ENCODE data around the gene ATPAF1.
A peak's percentile ranks its signal among the peaks of the same experiment; 100 is the strongest.

Gene ATPAF1

DNA sequence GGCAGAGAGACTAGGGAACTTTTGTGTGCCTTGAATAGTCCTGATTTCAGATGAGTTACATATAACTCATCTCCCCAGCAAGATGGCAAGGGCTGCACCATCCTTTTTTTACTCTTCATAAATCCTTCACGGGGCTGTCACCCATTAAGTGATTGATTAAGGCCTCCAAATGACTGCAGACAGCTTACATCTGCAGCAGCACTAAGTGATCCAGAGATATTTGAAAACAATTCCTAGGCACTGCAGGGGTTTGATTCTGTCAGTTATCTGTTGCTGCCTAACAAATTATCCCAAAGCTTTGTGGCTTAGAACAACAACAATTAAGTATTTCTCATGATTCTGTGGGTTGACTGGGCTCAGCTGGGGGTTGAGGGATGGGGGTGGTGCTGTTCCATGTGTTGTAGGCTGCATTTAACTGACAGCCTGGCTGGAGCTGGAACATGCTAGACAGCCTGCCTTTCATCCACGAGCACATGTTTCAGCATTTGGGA, 22.8 kb upstream of the ATPAF1 start:
- TF ChIP-seq MYC (IDR thresholded peaks at IDR 0.05; ENCODE audit: low read depth, low read length) (no peak), CTCF (IDR thresholded peaks at IDR 0.05; ENCODE audit: low read depth, low read length) (no peak), MAX (IDR thresholded peaks at IDR 0.05; ENCODE audit: low read depth, low read length) (no peak), POLR2A (IDR thresholded peaks at IDR 0.05; ENCODE audit: extremely low read depth, insufficient read length) (no peak)
- H3K4me3 ChIP-seq (ENCODE audit: low read depth, low read length): no peak overlapping the region
- no peak for DNase-seq (ENCODE audit: low read depth)

- H3K4me3 ChIP-seq (ENCODE audit: low read depth, low read length): no peak overlapping the region
- no peak for TF ChIP-seq MAX (IDR thresholded peaks at IDR 0.05; ENCODE audit: low read depth, low read length)
- TF ChIP-seq MYC (IDR thresholded peaks at IDR 0.05; ENCODE audit: low read depth, low read length): no peak
- no peak for TF ChIP-seq CTCF (IDR thresholded peaks at IDR 0.05; ENCODE audit: low read depth, low read length)
- no peak for TF ChIP-seq POLR2A (IDR thresholded peaks at IDR 0.05; ENCODE audit: extremely low read depth, insufficient read length)
- DNase-seq (ENCODE audit: low read depth): no peak
Measured at GRCh38 chr1:46689897-46690296, 21.7 kb upstream of the ATPAF1 start.

DNA sequence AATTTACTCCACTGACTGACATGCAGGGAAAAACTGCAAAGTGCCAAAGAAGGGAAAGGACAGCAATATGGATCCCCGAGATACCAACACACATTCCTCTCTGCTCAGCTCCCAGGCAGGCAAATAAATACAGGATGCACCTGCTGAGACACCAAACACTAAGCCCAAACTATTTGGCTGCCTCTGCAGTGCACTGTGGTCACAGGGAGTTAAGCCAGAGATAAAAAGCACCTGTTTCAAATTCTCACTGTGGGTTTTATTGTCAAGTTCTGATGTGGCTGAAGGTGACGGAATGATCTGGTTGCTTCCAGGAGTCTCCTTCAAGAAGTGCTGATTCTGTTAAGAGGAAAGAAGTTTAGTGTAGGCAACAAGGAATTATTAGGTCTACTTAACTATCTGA, 21.2 kb upstream of the ATPAF1 start:
- no peak overlapping the region for H3K4me3 ChIP-seq (ENCODE audit: low read depth, low read length)
- no peak for DNase-seq (ENCODE audit: low read depth)
- TF ChIP-seq MYC (IDR thresholded peaks at IDR 0.05; ENCODE audit: low read depth, low read length) (no peak), CTCF (IDR thresholded peaks at IDR 0.05; ENCODE audit: low read depth, low read length) (no peak), POLR2A (IDR thresholded peaks at IDR 0.05; ENCODE audit: extremely low read depth, insufficient read length) (no peak), MAX (IDR thresholded peaks at IDR 0.05; ENCODE audit: low read depth, low read length) (no peak)

DNA sequence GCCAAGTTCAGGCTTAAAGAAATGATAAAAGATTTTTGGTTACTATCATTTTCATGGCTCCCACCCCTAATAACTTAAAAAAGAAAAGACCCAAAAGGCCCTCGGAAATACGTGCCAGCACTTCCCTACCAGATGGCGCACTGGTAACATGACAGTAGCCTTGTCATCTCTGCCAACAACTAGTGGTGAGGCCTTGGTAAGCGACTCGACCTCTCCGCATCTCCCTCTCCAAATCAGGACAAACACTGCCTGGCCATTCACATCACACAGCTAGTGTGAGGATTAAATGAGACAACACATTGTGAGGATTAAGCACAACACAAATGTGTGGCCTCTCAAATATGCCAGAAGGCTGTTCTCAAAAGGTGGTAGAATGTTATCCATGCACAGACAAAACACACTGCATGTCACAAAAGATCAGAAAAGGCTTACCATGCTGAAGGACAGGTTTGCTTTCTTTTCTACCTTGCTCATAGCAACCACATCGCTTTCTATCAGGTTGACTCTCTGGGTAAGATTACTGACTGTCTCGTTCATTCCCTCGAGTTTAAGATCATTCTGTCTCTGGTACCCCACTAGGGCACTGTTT, 19.9 kb upstream of the ATPAF1 start:
- no peak overlapping the region for H3K4me3 ChIP-seq (ENCODE audit: low read depth, low read length)
- no peak for TF ChIP-seq MYC (IDR thresholded peaks at IDR 0.05; ENCODE audit: low read depth, low read length)
- no peak for TF ChIP-seq CTCF (IDR thresholded peaks at IDR 0.05; ENCODE audit: low read depth, low read length)
- TF ChIP-seq MAX (IDR thresholded peaks at IDR 0.05; ENCODE audit: low read depth, low read length): no peak
- no peak for TF ChIP-seq POLR2A (IDR thresholded peaks at IDR 0.05; ENCODE audit: extremely low read depth, insufficient read length)
- no peak for DNase-seq (ENCODE audit: low read depth)

- no peak for TF ChIP-seq CTCF (IDR thresholded peaks at IDR 0.05; ENCODE audit: low read depth, low read length)
- no peak for TF ChIP-seq POLR2A (IDR thresholded peaks at IDR 0.05; ENCODE audit: extremely low read depth, insufficient read length)
- TF ChIP-seq MAX (IDR thresholded peaks at IDR 0.05; ENCODE audit: low read depth, low read length): no peak
- TF ChIP-seq MYC (IDR thresholded peaks at IDR 0.05; ENCODE audit: low read depth, low read length): no peak
- peak; percentile 11 for DNase-seq (ENCODE audit: low read depth)
- H3K4me3 ChIP-seq (ENCODE audit: low read depth, low read length): no peak overlapping the region
Measured at GRCh38 chr1:46687093-46687659, 19.0 kb upstream of the ATPAF1 start.

All from NB4 (cell line).